GM19043 (cell line): ENCODE data around the gene NELL2.
"Not testable (repeated sequence)": the region's sequence is repeated elsewhere in the genome, so short reads cannot be mapped to it uniquely, and the experiment has no call there.

ENCODE experiments used
- ATAC-seq: cut with Tn5 transposase; IDR thresholded peaks from one replicate; pipeline ENCODE4 v1.9.1; 2021; ENCODE audit warnings: low read depth; ENCODE audit not compliant: unreplicated experiment

The NELL2 gene

DNA sequence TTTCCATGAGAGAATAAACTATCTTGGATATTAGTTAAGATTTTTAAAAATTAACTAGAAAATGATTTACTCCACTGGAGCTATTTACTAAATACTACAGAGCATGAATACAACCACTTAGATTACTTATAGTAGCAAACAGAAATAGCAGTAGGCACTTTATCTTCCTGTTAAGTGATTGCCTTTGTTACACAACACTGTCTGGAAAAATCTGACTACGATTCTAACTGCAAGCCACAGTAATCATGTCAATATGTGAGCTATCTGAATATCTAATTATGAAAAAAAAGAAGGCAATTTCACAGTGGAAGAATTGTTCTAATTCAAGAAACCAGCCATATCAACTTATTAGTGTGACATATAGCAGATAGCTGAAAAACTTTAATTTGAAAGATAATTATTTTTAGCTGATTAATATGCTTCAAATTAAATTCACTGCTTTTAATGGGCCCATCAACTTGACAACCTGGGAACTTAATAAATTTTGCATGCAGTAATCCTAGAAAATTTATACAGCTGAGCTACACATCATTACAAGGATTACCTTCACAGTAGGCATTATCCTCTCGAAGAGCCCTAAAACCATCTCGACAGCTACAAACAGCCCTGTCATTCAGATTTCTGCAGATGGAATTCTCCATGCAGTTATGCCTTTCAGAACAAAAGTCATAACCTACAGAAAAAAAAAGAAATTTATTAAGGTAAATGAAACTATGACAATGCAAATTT is 172.8 kb downstream of the NELL2 start:
- ATAC-seq: no peak

DNA sequence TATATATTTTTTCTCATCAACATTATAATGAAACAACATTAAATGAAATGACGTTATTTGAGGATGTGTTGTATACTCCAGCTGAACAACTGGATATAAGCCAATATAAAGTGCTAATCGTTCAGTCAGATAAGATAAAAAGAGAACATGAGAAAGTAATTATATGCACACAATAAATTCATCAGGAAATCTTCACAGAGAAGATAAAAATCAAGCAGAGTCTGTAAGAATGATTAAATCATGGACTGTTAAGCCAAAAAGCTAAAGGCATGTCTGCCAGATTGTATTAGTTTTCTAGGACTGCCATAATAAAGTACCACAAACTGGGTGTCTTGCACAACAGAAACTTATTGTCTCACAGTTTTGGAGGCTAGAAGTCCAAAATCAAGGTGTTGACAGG is 178.6 kb downstream of the NELL2 start:
- ATAC-seq: no peak

DNA sequence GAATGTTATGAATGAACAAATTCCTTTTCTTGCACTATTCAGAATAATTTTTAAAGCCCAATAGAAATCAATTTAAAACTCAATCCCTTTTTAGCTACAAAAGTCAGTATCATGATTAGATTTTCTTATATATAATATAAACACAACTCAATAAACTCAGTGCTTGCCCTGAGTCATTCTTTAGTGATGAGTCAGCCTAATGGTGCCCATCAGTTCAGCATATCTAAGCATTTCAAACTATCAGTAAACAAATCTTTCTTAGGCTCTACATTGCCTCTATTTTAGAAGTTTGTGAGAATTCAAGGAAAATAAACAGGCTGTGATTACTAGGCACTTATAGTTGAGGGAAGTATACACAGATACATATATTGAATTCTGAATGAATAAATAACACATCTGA is 179.6 kb downstream of the NELL2 start:
- ATAC-seq: no peak

DNA sequence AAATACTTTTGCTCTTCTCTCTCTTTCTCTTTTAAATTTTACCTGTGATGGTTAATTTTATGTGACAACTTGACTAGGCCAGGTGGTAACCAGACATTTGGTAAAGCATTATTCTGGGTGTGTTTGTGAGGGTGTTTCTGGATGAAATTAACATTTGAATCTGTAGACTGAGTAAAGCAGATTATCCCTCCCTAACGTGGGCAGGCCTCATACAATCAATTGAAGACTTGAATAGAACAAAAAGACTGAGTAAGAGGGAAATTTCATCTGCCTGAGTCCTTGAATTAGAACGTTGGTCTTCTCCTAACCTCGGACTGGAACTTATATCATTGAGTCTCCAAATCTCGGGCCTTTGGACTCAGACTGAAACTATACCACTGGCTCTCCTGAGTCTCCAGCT is 182.1 kb downstream of the NELL2 start:
- ATAC-seq: no peak

DNA sequence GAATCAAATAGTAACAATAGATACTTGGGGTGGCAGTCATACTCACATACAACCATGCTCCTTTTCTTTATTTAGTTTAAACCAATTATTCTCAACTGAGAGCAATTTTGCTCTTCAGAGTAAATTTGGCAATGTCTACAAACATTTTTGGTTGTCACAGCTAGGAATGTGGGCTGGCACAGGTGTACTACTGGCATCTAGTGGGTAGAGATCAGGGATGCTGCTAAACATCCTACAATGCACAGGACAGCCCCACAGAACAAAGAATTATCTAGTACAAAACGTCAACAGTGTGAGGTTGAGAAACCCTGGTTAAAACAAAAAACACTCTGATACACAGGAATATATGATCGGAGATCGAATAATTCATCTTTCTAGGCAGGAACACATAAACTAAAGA is 186.5 kb downstream of the NELL2 start:
- ATAC-seq: no peak

DNA sequence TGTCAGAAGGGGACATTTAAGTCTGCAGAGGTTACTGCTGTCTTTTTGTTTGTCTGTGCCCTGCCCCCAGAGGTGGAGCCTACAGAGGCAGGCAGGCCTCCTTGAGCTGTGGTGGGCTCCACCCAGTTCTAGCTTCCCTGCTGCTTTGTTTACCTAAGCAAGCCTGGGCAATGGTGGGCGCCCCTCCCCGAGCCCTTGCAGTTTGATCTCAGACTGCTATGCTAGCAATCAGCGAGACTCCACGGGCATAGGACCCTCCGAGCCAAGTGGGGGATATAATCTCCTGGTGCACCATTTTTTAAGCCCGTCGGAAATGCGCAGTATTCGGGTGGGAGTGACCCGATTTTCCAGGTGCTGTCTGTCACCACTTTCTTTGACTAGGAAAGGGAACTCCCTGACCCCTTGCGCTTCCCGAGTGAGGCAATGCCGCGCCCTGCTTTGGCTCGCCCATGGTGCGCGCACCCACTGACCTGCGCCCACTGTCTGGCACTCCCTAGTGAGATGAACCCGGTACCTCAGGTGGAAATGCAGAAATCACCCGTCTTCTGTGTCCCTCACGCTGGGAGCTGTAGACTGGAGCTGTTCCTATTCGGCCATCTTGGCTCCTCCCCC is 189.2 kb downstream of the NELL2 start:
- not testable (repeated sequence) for ATAC-seq

DNA sequence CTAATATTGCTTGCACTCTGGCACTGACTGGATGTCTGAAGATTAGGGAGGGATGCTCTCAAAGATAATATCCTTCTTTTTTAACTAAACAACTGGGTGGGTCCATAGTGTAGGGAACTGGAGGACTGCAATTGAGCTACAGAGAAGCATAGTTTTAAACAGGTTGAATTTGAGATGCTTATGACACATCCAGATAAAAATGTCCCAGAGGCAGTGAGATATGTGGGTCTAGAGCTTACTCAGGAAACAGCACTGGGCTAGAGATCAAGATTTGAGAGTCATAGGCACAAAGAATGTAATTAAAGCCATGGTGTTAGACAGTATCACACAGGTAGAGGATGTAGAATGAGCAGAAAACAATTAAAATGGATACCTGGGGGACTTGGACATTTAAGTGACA is 198.4 kb downstream of the NELL2 start:
- ATAC-seq: no peak

DNA sequence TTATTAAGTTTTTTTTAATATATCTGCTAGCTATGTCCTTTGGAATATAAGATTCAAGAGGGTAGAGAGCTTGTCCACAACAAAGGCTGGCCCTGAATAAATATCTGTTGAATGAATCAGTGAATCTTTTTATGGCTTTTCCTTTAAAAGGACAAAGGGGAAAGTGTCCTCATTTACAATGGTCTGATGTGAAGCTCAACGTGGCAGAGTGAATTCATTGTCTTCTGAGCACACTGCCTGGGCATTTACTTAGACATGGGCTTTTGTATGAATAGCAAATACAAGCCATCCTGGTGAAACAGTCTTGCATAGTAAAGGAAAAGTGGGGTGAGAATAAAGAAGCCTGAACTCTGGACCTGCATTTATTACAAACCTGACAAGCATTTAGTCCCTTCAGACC is 201.2 kb downstream of the NELL2 start:
- ATAC-seq: no peak

DNA sequence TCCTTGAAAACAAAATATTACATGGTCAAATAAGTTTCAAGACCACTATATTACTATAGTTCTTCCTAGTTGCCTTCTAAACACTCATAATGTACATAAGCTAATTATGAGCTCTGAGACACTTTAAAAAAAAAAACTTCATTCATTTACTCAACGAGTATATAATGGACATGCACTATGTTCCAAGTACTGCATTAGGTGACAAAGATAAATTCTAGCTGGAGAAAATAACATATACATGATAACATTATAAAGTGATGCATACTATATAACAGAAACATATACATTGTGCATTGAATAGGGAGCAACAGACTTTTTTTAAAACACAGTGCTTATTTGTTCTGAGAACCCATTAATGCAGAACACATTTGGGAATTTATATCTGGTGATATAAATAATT is 202.3 kb downstream of the NELL2 start:
- ATAC-seq: no peak

DNA sequence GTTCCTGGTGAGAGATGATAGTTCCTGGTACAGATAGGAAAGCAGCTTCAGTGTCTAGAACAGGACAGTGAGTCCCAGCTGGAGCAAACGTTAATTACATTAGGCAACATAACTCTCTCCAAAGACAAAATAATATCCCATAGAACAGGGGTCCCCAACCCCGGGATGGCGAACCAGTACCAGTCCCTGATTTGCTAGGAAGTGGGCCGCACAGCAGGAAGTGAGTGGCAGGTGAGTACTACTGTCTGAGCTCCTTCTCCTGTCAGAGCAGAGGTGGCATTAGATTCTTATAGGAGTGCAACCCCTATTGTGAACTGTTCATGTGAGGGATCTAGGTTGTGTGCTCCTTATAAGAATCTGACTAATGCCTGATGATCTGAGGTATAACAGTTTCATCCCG is 204.1 kb downstream of the NELL2 start:
- no peak for ATAC-seq

DNA sequence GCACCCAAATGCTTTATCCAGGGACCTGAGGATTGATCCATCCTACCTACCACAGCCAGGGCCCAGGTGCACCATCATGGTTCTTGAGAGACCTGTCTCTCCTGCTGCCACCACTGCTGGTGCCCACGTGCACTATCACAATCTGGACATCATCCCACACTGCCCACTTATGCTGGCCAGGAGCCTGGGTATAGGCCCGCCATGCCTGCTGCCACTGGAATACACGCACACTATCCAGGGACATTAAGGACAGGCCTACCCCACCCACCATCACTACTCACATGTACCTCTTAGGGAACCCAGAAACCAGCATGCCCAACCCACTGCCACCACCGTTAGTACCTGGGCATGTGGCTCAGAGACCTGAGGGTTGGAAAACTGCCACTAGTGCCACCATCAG is 207.7 kb downstream of the NELL2 start:
- no peak for ATAC-seq

DNA sequence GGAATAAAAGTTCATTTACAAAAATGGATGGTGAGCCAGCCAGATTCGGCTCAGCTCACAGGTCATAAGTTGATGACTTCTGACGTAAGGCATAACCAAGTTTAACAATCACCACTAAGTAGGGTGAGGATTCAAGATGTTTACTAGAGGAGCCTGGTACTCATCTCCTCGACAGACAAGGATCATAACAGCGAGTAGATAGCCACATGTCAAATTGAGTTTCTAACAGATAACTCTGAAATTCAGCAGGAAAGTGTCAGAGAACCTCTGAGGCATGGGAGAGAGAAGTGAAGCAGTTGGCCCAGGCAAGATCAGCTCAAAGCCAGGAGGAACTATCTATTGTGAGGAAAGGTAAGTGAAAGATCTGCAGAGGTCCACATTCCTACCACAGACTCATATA is 208.7 kb downstream of the NELL2 start:
- ATAC-seq: no peak

DNA sequence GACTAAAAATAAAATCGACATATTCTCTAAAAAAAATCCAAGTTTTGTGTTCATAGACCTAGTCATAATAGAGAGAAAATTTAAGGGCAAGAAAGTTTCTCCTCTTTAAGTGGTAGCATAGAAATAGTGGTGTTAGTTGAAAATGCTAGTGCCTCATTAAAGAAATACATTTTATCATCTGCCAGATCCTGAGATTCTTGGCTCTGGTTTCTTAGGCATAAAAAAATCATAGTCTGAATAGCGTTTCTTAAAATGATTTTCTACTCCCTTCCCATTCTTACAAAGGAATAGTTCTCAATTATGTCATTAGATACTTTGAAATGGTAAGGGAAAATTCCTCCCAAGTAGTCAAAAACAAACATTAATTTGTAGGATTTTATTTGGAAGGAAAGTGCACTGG is 212.8 kb downstream of the NELL2 start:
- no peak for ATAC-seq

DNA sequence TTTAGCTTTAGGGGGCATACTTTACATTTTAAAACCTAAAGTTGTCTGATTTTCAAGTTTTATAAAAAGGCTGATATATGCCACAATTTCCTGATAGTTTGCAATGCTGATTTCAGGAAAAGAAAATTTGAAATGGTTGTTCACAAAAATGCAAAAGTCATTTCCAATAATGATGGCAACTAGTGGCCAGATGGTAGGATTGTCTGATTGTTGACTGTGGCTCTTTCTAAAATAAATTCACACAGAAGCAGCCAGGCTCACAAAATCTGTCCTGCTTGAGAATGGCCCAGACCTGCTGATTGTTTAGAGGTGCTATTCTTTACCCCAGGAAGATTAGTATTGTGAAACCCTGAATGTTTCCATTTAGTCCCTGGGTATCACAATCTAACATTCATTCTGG is 220.3 kb downstream of the NELL2 start:
- ATAC-seq: no peak

DNA sequence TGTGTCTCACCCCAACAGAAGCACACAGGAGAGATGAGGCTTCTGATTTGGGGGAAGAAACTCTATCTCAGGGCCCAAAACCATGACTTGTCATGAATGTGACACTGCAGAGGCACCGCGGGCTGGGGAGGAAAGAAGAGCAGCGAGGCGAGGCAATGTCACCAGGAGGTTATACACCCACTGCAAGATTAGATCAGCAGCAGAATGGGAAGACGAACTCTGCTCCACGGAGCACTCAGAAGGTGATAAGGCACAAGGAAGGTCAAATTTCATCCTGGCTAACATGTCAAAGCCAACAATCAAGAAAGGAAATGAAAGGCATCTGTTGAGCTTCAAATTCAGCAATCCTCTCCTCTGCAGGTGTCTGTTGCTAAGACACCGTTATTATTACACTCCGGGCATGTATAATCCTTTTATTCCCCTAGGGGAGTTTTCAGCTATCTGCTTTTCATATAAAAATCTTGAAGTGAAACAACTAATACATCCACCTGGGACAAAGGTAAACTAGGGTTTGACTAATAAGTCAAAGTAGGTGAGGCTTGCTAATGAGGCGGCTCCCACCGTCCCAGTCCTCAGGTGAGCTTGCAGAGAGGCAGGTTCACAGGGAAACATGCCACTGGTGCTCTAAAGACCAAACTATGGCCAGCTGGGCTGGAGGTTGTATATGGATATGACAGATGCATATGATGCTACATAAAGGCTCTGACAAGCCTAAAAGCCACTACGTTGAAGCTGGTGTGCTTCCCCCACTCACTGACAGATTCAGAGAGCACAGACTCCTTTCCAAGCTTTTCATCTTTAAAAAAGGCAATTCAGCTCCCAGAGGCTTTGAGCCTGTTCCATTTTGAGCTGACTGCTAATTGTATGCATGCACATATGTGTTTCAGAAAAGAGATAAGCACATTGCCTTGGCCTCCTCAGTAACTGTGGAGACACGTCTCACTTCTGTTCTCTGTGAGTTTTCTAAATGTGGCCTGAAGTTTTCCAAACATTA is 221.2 kb downstream of the NELL2 start:
- no peak for ATAC-seq

DNA sequence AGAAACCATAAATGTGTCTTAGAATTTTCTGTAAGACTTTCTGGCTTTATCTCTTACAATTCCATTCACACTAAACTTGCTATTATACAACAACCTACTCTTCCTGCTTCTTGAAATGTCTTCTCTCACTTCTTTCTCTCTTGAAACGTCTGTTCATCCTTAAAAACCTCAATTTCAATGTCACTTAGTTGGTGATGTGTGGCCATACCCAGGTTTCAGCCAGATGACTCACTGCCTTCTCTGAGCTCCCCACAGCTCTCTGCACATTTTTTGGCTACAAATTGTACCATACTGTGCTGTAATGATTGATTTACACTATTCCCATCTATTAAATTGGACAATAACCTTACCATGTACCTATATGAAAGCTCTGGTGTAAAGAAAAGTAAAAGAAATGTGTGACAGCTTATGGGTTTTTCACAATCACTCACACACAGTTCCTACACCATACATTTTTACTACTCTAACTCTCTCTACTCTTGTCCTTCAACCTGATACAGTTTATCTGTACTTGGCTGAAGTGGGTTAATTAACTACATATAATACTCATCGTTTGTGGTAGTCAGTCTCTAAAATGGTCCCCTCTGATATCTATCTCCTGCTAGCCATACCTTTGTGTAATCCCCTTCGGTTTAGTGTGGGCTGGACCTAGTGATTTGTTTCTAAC is 222.1 kb downstream of the NELL2 start:
- ATAC-seq: no peak

DNA sequence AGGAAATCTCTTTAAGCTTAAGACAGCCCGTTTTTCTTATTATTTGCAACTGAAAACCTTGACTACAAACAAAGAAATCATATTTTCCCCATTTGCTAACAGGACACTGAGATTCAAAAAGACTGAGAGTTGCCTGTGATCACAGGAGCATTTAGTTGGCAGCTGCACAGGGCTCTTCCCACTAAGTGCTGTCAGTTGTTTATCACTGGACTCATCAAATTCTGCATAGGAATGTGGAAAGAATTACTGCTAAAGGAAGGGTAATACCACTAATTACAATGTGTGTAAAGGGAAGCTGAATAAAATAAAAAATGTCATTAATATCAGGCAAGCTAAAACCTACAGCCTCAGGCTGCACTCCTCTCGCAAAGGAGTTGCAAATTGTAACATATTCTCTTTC is 226.4 kb downstream of the NELL2 start:
- ATAC-seq: no peak

DNA sequence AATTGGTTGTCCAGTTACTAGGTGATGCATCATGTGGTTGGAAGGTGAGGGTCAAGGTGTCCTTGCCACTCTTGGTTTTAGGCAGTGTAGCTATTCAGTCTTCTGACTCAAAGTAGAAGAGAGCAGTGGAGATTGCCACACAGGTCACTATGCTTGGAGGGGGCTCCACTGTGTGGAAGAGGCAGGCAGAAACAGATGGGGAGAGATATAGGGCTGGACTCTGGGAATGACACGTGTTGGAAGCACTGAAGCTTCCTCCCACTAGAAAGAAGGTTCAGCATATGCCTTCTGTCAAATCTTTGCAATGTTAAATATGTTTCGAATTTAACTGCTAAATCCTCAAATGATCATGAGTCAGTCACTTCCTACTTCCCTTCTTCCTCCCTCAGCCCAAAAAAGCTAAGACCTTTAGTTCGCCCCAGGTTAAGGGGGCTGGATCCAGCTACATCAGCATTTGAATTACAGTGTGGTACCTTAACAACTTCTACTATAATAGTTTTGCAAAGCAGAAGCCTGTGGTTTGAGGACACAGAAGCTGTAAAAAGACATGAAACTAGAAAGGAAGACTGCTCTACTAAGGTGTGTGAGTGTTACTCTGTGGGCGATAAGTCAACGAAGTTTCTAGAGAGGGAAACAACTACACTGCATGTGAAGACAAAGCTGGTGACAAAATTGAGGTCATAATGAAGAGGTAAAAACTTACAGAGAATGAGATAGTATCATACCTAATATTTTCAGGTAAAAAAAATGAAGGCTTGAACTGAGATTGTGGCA is 228.0 kb downstream of the NELL2 start:
- ATAC-seq: no peak

DNA sequence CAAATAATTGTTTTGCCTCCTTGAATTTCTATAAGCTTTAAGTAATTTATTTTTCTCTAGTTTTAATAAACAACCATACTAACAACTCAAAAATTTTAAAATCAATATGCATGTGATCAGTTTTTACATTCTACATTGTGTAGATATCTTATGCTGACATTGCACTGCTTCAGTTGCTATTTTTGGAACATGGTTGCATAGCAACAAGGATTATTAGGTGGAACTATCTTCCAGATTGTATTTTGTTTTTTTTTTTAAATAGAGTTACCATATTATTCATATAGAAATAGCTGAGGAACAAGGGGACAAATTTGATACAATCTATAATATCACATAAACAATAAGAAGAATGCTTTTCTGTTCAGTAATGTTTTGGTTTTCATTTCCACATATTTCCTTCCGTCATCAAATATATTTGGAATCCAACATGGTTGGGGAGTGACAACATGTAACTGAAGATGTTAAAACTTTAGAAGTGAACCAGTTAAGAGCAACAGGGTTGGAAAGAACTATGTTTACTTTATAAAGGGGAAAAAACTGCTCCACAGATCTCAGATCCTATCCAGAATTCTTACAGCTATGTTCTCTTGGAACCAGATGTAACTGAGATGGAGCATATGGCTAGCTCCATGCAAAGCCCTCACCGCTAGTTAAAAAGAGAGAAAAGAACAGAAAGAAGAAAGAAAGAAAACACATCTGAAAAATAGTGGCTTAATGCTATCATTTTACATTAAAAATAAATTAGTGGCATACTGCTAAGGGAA is 235.5 kb downstream of the NELL2 start:
- ATAC-seq: no peak
